ENCODE data around the gene TMEM260. TPM values are rescaled to one million over a fixed set of nuclear protein-coding genes. Genes with fewer than 3 reads are reported as not detected.
"Not testable (repeated sequence)": the region's sequence is repeated elsewhere in the genome, so short reads cannot be mapped to it uniquely, and the experiment has no call there.

Gene TMEM260
- total RNA-seq, 1 donor from 2014 or later, result 11.3 TPM

DNA sequence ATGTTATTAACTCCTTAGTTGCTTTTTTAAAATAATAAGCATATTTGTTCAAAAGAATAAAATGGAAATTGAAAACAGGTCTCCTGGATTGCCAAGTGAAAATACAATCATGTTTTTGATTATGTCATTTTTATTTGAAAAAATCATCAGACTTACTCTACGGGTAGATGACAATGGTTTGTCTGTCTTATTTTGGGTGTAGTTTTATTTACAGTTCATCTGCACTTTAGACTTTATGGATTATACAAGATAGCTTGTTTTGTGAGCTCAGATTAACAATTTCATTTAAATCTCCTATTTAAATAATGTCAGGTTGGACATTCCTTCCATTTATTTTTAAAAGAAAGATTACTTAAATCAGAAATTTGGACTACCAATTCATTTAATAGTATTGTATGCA is 14.8 kb downstream of the TMEM260 start:
- no peak for ATAC-seq
- DNase-seq (ENCODE audit: low spot score), result no peak

DNA sequence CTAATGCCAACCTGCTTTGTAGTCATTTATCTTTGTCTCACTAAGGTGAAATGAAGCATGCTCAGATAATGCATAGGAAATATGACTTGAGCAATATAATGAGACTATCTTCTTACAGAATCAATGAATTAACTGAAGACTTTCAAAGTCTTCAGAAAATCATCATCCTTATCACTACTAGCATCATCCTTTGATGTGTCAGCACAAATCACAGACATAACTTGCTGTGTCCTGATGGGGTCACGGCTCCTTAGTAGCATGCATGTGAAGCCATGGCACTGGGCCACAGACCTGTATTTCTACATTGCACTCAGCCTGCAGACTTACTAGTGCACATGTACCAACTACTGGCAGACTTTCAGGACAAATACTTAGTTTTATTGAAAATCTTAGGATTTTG is 18.9 kb downstream of the TMEM260 start:
- DNase-seq (ENCODE audit: low spot score) (no peak), ATAC-seq (no peak)

DNA sequence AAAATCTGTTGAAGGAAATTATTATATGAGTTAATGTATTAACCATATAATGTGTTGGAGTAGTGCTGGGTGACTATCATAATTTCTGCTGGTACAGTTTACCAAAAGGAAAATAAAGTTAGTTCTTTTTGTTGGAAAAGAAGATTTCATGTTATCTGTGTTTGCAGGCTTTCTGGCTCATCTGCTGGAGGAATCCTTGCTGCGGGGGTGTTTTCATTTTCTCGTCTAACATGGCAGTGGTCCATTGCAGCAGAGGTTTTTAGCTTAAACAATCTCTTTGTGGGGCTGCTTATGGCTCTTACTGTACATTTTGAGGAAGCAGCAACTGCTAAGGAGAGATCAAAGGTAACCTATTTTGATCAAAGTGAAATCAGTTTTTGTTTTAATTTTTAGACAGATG is 24.1 kb downstream of the TMEM260 start:
- ATAC-seq (no peak), DNase-seq (ENCODE audit: low spot score) (no peak)

- ATAC-seq (no peak), DNase-seq (ENCODE audit: low spot score) (no peak)
These were observed 29.1 kb downstream of the TMEM260 start for GRCh38 chr14:56608689-56609088.

GRCh38 chr14:56611663-56612062 is 32.1 kb downstream of the TMEM260 start:
- not testable (repeated sequence) for DNase-seq (ENCODE audit: low spot score); ATAC-seq

GRCh38 chr14:56617084-56617483 is 37.5 kb downstream of the TMEM260 start:
- no peak for DNase-seq (ENCODE audit: low spot score)
- ATAC-seq, result no peak

DNA sequence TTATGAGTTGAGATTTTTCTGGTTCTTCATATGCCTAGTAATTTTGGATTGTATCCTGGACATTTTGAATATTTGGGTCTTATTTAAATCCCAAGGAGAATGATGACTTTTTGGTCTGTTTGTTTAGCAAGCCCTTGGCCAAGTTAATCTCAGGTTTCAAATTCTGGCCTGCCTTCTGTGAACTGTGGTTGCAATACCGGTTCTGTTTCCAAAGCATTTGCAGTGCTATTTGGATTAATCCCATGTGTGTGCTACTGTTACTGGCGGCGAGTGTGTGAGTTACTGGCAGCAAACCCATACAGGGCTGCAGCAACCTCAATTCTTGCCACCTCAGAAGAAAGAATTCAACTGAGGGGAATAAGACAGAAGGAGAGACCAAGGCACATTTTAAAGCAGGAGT is 51.1 kb downstream of the TMEM260 start:
- ATAC-seq (peak; percentile 86), DNase-seq (ENCODE audit: low spot score) (no peak)

DNA sequence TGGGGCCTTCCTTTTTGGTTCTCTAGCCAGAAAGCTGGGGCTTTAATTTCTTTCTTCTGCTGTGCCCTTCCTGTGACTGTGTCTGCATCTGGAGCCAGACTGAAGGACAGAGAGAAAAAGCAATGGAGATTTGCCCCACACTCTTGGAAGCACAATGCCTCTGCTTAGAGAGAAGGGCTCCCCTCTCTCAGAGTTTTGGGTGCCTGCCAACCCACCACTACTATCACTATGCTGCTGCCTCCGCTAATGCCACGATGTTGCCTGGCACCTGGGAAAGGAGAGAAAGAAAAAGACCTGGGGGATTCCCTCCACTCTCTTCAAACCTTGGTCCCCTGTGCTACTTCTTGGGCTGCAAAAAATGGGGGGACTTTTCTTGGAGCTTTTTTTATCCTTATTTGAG is 52.6 kb downstream of the TMEM260 start:
- DNase-seq (ENCODE audit: low spot score) (no peak), ATAC-seq (no peak)

GRCh38 chr14:56633544-56633943 is 53.9 kb downstream of the TMEM260 start:
- DNase-seq (ENCODE audit: low spot score), result no peak
- ATAC-seq, result no peak

GRCh38 chr14:56635041-56635440 is 55.4 kb downstream of the TMEM260 start:
- ATAC-seq (peak; percentile 57), DNase-seq (ENCODE audit: low spot score) (no peak)

- ATAC-seq (no peak), DNase-seq (ENCODE audit: low spot score) (no peak)
These were observed 67.9 kb downstream of the TMEM260 start for GRCh38 chr14:56647493-56647892.

GRCh38 chr14:56648508-56649301 is 69.1 kb downstream of the TMEM260 start:
- DNase-seq (ENCODE audit: low spot score) (no peak), ATAC-seq (peak; percentile 35)

- ATAC-seq, result no peak
- no peak for DNase-seq (ENCODE audit: low spot score)
These were observed 69.8 kb downstream of the TMEM260 start for GRCh38 chr14:56649382-56649781.

DNA sequence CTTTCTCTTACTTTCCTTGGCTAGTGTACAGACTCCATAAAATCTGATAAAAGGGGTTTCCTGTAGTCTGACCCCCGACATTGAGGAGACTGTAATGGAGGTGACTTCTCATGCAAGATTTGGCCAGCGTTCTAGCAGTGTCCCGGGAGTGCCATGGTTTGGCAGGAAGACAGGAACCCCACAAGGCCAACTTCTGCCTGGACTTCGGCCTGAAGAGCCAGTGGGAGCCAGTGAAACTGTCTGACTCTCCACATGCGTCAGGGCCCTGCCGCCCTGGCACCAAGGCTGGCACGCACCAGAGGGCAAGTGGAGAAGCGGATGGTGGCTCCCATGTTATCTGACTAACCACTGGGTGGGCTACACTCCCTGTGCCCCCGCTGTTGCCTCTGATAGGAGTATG is 70.5 kb downstream of the TMEM260 start:
- peak; percentile 95 for ATAC-seq
- peak; percentile 86 for DNase-seq (ENCODE audit: low spot score)

DNA sequence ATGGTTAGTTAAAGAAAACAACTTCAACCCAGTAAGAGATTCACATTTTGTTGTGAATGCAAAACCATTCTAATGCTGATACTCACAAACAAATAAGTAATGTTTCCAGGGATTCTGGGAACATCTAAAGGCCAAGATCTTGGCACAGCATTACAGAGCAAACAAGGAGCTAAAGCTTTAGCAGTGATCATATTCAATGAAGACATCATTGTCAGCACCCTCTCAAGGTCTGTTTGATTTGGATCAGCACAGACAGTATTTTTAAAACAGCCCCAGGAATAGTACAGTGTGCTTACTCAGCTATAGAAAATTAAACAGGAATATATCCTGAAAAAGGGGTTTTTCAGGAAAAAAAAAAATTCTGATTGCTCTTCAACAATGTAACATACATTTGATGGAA is 71.4 kb downstream of the TMEM260 start:
- DNase-seq (ENCODE audit: low spot score) (no peak), ATAC-seq (peak; percentile 55)

DNA sequence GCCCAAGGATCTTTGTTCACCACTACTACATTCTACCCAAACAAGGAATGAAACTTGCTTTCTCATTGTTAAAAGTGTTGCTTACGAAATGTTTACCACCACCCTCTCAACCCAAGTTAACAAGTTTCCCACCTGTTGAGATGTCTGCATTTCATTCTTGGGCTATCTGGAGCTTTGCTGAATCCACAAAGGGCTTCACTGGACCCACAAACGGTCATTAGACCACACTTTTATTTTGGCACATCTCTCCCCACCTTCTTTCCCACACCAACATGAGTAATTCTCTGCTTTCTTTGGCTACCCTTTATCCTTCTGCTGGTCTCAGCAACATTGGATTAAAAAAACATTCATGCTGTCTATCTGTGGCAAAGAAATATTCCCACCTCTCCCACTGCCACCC is 78.0 kb downstream of the TMEM260 start:
- ATAC-seq (no peak), DNase-seq (ENCODE audit: low spot score) (no peak)

GRCh38 chr14:56659378-56659777 is 79.8 kb downstream of the TMEM260 start:
- DNase-seq (ENCODE audit: low spot score) (no peak), ATAC-seq (no peak)

DNA sequence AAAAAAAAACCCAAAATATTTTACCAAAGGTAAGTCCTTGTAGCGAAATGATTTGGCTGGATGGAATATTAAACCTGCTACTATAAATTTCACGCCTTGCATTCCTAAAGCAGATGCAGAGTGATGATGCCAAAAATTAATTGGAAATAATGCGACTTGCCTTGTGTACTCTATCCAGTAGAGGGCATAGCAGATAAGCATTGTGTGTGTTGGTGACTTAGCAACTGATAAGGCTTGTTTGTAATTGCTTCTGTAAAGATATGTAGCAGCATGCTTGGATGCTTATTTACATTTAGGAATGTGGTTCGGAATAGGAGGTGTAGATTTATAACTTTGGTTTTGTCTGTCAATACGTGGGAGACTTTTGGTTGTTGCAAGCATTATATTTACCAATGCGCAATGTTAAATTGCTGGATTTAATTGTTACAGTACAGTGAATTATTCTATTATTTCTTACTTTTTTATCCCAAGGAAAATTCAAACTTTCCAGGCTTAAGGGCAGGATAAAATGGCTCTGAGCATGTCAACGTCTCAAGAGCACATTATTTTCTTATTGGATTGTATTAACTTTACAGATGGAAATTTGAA is 80.5 kb downstream of the TMEM260 start:
- no peak for DNase-seq (ENCODE audit: low spot score)
- peak; percentile 89 for ATAC-seq

- peak; percentile 63 for ATAC-seq
- DNase-seq (ENCODE audit: low spot score), result no peak
These were observed 81.2 kb downstream of the TMEM260 start for GRCh38 chr14:56660677-56661389.

DNA sequence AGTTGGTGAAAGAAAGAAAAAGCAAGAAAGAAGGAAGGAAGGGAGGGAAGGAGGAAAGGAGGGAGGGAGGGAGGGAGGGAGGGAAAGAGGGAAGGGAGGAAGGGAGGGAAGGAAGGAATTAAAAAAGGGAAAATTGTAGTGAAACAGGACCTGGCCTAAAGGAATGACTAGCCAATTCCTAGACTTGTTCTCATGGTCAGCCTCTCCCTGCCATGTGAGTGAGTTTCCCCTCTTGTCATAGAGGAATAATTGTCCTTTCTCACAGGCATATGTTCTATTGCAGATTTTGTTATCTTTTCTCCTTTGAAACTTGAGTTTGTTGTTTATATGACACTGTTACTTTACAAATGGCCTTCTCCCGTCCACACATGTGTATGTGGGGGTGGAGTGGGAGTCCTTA is 81.9 kb downstream of the TMEM260 start:
- ATAC-seq, result no peak
- no peak for DNase-seq (ENCODE audit: low spot score)

DNA sequence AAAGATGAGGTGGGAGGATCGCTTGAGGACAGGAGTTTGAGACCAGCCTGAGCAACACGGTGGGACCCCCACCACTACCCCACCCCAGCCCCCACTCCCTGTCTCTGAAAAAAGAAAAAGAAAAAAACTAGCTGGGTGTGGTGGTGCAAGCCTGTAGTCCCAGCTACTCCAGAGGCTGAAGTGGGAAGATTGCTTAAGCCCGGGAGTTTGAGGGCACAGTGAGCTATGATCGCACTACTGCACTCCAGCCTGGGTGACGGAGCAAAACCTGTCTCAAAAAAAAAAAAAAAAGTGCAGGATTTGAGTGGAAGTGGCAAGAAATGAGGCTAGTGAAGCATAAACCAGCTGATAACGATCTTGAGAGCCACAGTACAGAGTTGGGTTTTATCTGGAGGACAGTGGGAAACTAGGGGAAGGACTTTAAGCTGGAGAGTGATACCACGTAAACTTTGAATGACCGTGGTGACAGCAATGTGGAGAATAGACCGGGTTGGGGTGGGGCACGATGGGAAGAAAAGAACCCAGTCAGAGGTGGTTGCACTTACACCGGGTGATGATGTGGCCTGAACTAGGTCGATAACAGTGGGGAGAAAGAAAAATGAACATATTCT is 85.3 kb downstream of the TMEM260 start:
- no peak for ATAC-seq
- DNase-seq (ENCODE audit: low spot score), result no peak

DNA sequence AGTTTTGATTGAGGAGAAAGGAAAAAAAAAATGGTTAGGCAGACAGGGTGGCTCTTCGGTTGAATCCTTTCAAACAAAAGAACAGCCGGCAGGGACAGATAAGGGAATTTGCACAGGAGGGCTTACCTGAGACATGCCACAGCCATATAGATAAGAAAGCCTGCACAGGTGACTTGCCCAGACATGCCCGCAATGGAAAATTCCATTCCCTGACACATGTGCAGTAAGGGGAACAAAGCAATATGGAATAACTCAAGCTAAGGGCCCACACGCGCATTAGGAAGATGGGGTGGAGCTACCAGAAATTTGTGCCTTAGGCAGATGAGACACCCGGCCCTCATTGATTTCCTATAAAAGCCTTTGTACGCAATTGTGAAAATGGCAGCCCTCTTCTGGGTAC is 86.7 kb downstream of the TMEM260 start:
- DNase-seq (ENCODE audit: low spot score), result no peak
- no peak for ATAC-seq
